GM12878 (cell line): ENCODE results near the gene CACNA1E.

ENCODE experiments used
- CHD2 ChIP-seq: IDR thresholded peaks from 2 replicates; pipeline ENCODE4 v1.6.1; 2011; ENCODE audit warnings: low read depth, low read length, improper control_type of control experiment, borderline replicate concordance
- CREM ChIP-seq: IDR thresholded peaks from 2 replicates; pipeline ENCODE4 v1.6.1; 2014; ENCODE audit warnings: antibody characterized with exemption, low read depth
- CTCF ChIP-seq, 3 experiments: IDR thresholded peaks in 2 of 3; conservative IDR thresholded peaks in 1 of 3; 2 replicates each; pipeline ENCODE4 v1.5.1; 2011; ENCODE audit warnings: low read depth in 3 of 3, low read length in 3 of 3, mild to moderate bottlenecking in 3 of 3, control low read depth in 2 of 3, moderate library complexity in 2 of 3, inconsistent platforms in 1 of 3, mixed read lengths in 1 of 3; ENCODE audit not compliant: control insufficient read depth in 2 of 3, insufficient read depth in 1 of 3; ENCODE audit errors: extremely low read depth in 1 of 3
- FOS ChIP-seq: IDR thresholded peaks from 3 replicates; pipeline ENCODE4 v1.6.1; 2011; ENCODE audit warnings: borderline replicate concordance; ENCODE audit not compliant: insufficient read length; ENCODE audit errors: extremely low read depth
- FOXM1 ChIP-seq: IDR thresholded peaks from 2 replicates; pipeline ENCODE4 v1.6.1; 2012; ENCODE audit warnings: low read depth, mild to moderate bottlenecking, inconsistent platforms, low read length, moderate library complexity
- POLR2AphosphoS5 ChIP-seq: IDR thresholded peaks from 2 replicates; pipeline ENCODE4 v1.6.1; 2011; ENCODE audit warnings: mild to moderate bottlenecking, low read length, inconsistent platforms

GRCh38 chr1:181778640-181779260, 295.4 kb downstream of the CACNA1E start:
- TF ChIP-seq CHD2 (no peak), CTCF (IDR thresholded peaks at IDR 0.05 in 2 of 3, conservative IDR thresholded peaks at IDR 0.05 in 1 of 3; ENCODE audit: control insufficient read depth in 2 of 3, extremely low read depth in 1 of 3, insufficient read depth in 1 of 3, low read depth in 3 of 3, low read length in 3 of 3) (no peak), POLR2AphosphoS5 (no peak), CREM (no peak), FOS (no peak), FOXM1 (no peak)
